GM18526 (cell line): ENCODE measurements around the gene ERICH3.

Experiments
- POLR2A ChIP-seq: IDR thresholded peaks from 3 replicates; pipeline ENCODE4 v1.6.1; 2011; ENCODE audit not compliant: insufficient read length; ENCODE audit errors: extremely low read depth

The ERICH3 gene

DNA sequence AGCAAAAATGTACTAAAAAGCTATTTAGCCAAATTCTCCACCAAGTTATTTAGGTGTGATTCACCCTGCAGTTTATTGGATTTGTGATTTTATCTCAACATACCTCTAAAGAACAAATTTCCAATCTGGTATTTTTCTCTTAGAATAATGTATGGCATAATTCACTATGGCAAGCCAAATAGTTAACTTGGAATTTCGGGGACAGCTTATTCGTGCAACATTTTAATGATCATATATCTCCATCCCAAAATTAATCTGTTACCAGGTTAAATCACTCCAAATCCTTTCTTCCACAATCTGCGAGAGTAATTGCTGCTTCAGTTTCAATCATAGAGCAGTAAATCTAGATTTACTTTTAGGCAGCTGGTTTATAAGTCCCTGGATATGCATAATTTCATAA, 53.4 kb downstream of the ERICH3 start:
- no peak for TF ChIP-seq POLR2A

DNA sequence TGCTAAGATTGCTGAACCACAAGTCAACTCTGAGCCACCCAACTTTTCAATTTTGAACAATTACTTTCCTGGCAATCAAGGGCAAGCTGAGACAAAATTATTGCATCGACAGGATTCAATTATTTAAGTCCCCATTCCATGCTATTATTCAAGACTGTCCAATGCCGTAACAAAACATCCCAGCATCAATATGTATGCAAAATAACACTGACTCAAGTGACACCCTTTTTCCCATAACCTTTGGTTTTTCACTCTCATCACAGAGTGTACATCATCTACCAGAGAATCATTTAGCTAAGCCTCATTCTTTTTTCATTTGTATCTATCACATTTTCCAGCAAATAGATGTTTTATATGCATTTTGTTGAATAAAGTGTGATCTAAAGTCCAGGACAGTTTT, 54.6 kb downstream of the ERICH3 start:
- no peak for TF ChIP-seq POLR2A

DNA sequence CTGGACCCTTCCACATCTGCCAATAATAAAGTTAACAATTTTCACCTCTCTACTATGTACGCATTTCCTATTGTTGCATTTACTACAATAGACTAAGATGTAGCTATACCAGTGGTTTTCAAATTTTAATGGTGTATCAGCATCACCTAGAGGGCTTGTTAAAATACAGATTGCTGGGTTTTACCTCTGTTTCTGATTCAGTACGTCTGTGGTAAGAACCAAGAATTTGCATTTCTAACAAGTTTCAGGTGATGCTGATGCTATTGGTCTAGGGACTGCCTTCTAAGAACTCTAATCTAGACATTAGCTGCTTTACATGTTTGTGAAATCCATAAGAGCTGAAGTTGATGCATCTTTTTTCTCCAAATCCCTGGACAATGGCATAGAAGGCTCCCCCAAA, 59.7 kb downstream of the ERICH3 start:
- TF ChIP-seq POLR2A = no peak

DNA sequence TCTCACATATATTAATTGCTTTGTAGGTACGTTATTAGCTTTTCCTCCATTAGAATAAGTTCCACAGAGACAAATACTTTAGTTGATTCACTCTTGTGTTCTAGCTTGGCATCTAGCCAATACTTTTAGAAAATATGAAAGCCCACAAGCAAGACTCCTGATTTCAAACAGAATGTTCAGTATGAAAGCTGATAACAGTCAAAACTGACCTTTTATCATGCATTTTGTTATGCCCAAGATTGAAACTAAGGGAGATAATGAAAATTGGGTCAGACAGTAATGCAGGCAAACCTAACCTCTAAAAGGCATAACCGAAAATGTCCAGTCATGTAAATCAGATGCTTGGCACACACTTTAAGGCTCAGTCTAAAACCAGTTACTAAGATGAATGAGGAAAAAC, 61.7 kb downstream of the ERICH3 start:
- no peak for TF ChIP-seq POLR2A

DNA sequence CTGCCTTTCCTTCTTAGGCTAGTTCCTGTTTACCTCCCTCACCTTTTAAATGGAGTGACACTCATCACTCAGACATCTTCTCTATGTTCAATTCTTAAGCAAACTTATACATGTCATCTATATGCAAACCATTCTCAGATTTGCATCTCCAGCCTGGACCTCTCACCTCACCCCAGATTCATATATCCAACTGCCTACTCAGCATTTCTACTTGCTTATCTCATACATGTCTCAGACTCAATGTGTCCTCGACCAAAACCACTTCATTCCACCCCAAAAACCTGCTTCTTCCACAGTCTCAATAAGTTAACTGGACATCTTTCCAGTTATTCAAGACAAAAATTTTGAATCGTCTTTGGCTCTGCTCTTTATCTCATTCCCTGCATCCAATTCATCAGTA, 62.6 kb downstream of the ERICH3 start:
- no peak for TF ChIP-seq POLR2A

DNA sequence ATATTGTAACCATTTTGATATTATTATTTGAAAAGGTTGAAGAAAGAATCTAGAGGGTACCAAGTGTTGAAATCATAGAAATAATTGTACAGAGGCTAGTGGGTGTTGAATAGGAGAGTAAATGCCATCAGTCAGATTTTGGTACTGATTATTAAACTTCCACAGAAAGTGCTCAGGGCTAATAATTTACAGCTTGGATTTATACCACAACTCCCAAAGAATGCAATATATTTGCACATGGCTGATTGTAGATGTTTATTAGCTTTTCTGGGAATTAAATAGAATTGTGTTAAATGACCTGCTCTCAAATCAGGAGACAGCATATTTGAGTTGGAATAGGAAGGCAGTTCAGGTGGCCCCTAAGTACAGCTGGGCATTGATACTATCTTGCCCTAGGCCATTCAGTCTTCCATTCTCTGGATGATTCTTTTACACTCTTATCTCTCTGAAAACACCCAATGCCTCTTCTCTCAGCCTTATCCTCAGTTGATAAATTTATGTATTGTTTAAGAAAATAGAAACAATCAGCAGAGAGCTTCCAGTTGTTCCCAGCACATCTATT, 63.7 kb downstream of the ERICH3 start:
- TF ChIP-seq POLR2A = no peak

DNA sequence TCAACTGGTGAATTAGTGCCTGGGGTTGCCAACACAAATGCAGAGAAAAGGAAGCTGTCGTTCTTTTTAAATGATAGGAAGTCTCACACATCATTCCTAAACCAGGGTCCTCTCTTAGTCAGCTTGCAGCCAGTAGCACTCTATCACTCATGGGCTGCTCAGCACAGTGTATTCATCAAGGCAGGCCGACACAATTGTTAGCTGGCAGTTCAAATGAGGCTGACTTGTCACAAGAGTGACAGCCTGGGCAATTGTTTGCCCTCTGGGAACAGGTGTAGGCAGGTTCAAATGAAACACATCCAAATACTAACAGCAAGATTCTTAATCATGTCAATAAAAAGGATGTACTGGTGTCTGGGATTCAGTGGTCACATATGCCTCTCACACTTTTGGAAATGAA, 76.9 kb downstream of the ERICH3 start:
- TF ChIP-seq POLR2A = no peak

DNA sequence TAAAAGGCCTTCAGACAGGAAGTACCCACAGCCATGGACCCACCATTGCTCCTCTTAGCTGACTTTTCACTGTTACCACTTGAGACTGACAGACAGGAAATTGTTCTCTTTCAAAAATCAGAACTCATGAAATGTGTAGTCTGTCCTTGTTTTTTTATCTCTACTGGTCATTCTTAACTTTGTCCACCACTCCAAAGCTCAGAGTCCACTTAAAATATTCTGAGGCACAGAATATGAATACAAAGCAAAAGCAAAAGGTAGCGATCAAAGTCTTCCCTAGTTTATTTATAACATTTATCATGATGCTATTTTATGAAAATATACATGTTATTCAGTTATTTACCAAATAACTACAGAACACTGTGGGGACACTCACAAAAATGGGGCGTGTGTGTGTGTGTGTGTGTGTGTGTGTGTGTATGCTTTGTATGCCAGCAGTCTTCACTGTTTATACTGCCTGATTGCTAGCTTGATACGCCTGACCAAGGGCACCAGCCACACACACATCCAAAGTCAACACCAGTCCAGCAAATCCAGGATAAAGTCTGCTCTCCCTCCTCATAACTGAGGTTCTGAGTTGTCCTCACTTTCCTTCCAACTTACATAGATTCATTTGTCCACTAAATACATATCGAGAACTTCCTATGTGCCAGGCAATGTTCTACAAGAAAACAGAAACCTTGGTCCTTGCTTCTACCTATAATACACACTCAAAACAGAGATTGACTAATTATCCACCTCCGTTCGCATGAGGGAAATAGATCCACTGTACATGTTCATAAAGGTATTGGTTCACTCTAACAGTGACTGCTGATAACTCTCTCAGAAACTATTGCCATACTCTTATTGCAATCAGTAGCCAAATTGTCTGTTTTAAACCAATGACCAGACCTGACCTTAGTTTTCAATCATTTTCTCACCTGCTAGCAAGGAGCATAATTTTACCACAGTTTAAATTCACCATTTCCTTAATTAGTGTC, 79.4 kb downstream of the ERICH3 start:
- no peak for TF ChIP-seq POLR2A

DNA sequence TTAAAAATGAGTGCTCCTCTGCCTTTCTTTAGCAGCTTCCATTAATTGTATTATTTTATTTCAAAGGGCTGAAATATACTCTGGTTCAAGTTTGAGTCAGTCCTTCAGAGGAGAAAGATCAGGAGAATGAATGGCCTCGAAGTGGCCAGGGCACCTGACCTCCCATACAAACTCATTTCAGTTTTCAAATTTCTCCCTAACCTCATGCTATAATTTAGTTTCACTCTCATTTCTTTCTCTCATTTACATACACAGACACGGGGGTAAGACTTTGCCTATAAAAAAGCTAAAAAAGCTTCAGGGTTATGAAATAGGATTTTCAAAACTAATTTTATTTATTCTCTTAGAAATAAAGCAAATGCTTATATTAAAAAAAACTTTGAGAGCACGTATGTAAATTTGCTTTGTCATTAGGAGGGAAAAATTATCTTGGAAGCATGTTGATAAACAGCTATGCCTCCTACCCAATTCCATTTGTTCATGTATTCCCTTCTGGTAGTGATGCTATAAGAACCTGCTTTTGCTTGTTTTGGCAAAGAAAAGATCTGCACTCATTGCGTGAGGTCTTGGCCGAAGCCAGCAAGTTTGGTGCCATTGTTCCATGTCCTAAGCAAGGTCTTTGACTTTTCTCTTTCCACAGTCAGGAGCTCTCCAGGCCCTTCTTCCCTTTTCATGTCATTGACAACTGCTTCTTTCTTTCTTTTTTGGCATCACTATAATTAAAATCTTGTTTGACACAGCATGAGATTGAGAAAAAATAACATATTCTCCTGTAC, 80.8 kb downstream of the ERICH3 start:
- TF ChIP-seq POLR2A = no peak

DNA sequence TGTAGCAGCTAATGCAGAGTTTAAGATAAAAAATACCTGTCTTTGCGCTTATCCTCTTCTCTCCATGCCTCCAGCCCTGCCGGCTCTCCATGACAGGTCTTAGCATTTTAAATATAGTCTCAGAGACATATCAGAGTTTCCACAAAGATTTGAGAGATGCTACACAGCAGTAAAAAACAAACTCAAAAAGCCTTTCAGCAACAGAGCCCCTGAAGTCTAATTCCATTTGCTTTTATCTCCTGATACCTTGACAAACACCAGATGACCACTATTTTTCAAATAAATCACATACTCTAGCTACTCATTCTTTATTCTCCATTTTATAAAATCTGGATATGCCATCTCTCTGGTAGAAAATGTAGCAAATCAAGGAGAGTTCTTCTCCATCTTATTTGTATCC, 81.6 kb downstream of the ERICH3 start:
- no peak for TF ChIP-seq POLR2A

DNA sequence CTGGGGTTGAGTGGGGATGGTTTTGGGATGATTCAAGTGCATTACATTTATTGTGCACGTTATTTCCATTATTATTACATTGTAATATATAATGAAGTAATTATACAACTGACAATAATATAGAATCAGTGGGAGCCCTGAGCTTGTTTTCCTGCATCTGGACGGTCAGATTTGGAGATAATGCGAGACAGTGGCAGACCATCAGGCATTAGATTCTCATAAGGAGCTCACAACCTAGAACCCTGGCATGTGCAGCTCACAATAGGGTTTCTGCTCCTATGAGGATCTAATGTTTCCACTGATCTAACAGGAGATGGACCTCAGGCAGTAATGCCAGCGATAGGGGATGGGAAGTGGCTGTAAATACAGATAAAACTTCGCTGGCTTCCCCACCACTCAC, 83.3 kb downstream of the ERICH3 start:
- no peak for TF ChIP-seq POLR2A

DNA sequence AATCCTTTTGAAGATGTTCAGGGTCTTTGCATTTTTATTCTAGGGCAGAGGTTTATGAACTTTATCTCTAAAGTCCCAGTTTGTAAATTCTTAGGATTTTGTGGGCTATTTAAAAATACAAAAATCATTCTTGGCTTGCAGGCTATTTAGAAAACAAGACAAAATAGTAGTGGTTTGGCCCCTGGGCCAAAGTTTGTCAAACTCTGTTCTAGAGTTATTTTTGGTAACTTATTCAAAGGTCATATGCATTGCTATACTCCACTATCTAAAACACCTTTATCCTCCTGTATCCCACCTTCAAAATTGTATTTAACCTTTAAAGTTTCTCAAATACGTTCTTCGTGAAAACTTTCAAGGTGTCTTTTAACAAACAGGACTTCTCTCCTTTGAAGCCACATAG, 85.7 kb downstream of the ERICH3 start:
- TF ChIP-seq POLR2A = no peak

DNA sequence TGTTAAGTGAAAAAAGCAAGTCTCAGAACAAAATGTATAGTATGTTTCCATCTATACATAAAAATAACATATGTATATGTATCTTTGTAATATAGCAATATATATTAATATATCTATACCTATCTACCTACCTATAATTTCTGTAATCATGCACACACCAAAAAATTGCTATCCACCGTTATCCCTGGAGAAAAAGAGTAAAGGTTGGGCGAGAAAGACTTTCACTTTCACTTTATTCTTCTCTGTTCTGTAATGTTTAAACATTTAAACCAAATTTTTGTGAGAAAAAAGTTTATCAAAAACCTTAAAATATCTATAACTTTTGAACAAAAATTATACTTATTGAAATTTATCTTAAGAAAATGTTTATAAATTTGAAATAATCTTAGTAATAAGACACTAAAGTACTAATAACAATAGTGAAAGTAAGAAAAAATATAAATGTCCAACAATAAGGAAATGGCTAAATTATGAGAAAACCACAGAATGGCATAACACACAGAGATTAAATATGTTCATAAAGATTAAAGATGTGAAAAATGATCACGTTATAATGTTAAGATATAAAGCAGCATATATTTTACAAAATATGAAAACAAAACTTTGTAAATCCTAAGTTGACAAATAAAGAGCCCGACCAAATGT, 87.2 kb downstream of the ERICH3 start:
- TF ChIP-seq POLR2A = no peak

DNA sequence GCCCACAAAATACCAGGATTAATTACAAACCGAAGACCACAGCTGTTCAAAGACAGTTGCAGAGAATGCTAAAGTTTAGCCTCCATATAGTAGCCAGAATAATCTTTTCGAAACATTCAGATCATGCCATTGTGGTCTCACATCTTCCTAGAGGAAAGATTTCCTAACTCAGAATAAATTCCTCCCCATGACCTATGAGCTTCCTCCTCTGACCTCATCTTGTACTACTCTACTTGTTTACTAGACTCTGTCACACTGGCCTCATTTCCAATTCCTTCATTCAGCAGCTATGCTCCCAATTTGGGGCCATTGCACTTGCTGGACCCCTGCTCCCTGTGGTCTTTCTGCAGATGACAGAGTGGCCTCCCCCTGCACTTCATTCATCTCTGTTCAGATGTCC, 89.4 kb downstream of the ERICH3 start:
- TF ChIP-seq POLR2A = no peak

DNA sequence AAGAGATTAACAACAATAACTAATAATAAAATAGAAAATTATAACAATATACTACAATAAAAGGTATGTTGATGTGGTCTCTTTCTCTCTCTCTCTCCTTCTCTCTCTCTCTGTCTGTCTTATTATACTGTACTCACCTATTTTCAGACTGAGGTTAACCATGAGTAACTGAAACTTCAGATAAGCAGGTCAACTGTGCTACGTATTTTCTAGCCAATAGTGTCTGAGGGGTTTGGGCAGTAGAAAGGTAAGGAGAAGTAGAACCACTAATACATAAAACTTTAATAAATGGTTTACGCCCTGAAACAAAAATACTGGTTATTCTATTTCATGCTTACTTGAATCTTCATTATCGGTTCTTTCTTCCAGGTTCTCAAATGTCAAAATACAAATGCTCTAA, 90.2 kb downstream of the ERICH3 start:
- TF ChIP-seq POLR2A = no peak
